Esophagus squamous epithelium (tissue), 4 donors: Measurements from ENCODE around the gene PPP2R3B.

Experiments used
- POLR2A ChIP-seq, 4 donors: fragments of 450-650 bp; IDR thresholded peaks; one replicate each; pipeline ENCODE4 v1.6.1; 2017; ENCODE audit warnings: antibody characterized with exemption in 4 of 4, mild to moderate bottlenecking in 4 of 4, moderate library complexity in 3 of 4
- TF ChIP-seq, protein P1 (sequence below), 6 experiments: fragments of 450-650 bp in 4 of 6; fragments of 200-600 bp in 2 of 6; sonication (generic) in 2 of 6; IDR thresholded peaks; one replicate each; pipeline ENCODE4 v1.5.1; 2016 to 2019; ENCODE audit warnings: antibody characterized with exemption in 6 of 6, mild to moderate bottlenecking in 4 of 6, moderate library complexity in 4 of 6

DNA sequence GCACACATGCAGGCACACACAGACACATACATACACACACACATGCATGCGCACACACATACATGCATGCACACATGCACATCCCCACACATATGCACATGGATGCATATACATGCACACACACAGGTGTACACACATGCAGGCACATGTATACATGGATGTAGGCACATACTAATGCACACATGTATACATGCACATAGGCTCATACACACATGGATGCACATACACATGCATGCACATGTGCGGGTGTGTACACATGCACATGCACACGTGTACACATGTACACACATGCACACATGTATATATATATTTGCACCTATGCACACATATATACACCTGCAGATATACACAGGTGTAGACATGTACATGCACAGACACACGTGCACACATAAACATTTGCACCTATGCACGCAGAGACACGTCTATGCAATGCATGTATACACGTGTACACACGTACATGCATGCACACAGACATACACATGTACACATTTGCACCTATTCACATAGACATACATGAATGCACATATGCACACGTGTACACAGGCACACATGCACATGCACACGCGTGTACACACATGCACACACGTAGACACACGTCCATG, 101.5 kb downstream of the PPP2R3B start:
- TF ChIP-seq, protein P1, sequence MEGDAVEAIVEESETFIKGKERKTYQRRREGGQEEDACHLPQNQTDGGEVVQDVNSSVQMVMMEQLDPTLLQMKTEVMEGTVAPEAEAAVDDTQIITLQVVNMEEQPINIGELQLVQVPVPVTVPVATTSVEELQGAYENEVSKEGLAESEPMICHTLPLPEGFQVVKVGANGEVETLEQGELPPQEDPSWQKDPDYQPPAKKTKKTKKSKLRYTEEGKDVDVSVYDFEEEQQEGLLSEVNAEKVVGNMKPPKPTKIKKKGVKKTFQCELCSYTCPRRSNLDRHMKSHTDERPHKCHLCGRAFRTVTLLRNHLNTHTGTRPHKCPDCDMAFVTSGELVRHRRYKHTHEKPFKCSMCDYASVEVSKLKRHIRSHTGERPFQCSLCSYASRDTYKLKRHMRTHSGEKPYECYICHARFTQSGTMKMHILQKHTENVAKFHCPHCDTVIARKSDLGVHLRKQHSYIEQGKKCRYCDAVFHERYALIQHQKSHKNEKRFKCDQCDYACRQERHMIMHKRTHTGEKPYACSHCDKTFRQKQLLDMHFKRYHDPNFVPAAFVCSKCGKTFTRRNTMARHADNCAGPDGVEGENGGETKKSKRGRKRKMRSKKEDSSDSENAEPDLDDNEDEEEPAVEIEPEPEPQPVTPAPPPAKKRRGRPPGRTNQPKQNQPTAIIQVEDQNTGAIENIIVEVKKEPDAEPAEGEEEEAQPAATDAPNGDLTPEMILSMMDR (IDR thresholded peaks at IDR 0.05): no peak
- TF ChIP-seq POLR2A (IDR thresholded peaks at IDR 0.05): no peak
